ENCODE data around the gene TGFBR2.

GRCh38 chr3:30683769-30684168 lies 77.4 kb downstream of the TGFBR2 start:
- TF ChIP-seq, protein P1, sequence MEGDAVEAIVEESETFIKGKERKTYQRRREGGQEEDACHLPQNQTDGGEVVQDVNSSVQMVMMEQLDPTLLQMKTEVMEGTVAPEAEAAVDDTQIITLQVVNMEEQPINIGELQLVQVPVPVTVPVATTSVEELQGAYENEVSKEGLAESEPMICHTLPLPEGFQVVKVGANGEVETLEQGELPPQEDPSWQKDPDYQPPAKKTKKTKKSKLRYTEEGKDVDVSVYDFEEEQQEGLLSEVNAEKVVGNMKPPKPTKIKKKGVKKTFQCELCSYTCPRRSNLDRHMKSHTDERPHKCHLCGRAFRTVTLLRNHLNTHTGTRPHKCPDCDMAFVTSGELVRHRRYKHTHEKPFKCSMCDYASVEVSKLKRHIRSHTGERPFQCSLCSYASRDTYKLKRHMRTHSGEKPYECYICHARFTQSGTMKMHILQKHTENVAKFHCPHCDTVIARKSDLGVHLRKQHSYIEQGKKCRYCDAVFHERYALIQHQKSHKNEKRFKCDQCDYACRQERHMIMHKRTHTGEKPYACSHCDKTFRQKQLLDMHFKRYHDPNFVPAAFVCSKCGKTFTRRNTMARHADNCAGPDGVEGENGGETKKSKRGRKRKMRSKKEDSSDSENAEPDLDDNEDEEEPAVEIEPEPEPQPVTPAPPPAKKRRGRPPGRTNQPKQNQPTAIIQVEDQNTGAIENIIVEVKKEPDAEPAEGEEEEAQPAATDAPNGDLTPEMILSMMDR (conservative IDR thresholded peaks at IDR 0.05; ENCODE audit: low read depth in 2 of 2): no peak
- TF ChIP-seq EZH2phosphoT487 (IDR thresholded peaks at IDR 0.05; ENCODE audit: unreplicated experiment): no peak
- no peak for TF ChIP-seq EZH2 (IDR thresholded peaks at IDR 0.05; ENCODE audit: low read depth, unreplicated experiment)
- TF ChIP-seq POLR2AphosphoS5 (IDR thresholded peaks at IDR 0.05; ENCODE audit: low read depth): no peak
- TF ChIP-seq CREB1 (CRISPR knock-in tag; IDR thresholded peaks at IDR 0.05; ENCODE audit: low read depth): no peak
- no peak for TF ChIP-seq JUNB (IDR thresholded peaks at IDR 0.05; ENCODE audit: unreplicated experiment)

Measured in GM23338 (cell line).